GM12874 (cell line): ENCODE results near the gene PSMA5.

Experiments
- TF ChIP-seq, protein P1 (sequence below): IDR thresholded peaks from 2 replicates; pipeline ENCODE4 v1.5.1; 2011; ENCODE audit warnings: low read depth, mild to moderate bottlenecking, control low read depth, low read length, moderate library complexity; ENCODE audit not compliant: insufficient read depth

PSMA5 gene

DNA sequence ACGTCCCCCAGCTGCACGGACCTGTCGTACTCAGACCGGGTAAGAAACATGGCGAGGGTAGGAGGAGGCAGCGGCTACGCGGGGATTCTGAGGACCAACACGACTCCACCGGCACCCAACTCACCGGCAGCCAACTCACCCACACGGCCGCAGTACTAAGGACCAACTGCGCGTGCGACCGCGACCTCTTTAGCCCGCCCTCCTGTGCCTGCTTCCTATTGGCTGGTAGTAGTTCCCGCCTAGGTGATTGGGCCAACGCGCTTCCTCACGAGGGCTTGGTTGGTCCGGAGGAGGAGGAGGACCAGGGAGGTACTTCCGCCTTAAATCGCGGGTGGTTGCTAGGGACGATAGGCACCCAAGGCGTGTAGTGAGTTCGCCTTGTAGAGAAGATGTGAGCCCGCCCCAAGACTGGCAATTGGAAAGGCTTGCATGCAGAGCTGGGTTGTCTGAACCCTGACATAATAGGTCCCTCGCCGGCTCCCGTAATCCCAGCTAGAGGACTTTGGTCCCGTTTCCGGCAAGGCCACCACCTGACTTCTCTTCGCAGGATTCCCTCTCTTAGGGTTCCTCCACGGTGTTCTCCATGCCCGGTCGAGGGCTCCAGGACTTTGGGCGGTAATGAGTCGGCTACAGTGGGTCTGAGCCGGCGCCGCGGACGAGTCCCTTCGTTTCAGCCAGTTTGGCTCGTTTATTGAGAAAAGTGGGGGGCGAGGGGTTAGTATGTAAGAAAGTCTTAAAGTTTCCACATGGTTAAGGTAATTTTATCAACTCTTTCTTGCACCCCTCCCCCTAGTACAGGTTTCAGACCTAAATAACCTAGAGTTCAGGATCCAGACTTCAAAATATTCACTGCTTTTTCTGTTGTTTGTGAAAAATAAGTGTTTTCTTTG lies at the start of gene PSMA5:
Gene PSMA5, minus strand, starts transcription at position 168 of the 890 bp plus-strand sequence. Its CDS starts 118 bp downstream, at position 50.
- TF ChIP-seq, protein P1, sequence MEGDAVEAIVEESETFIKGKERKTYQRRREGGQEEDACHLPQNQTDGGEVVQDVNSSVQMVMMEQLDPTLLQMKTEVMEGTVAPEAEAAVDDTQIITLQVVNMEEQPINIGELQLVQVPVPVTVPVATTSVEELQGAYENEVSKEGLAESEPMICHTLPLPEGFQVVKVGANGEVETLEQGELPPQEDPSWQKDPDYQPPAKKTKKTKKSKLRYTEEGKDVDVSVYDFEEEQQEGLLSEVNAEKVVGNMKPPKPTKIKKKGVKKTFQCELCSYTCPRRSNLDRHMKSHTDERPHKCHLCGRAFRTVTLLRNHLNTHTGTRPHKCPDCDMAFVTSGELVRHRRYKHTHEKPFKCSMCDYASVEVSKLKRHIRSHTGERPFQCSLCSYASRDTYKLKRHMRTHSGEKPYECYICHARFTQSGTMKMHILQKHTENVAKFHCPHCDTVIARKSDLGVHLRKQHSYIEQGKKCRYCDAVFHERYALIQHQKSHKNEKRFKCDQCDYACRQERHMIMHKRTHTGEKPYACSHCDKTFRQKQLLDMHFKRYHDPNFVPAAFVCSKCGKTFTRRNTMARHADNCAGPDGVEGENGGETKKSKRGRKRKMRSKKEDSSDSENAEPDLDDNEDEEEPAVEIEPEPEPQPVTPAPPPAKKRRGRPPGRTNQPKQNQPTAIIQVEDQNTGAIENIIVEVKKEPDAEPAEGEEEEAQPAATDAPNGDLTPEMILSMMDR = no peak

DNA sequence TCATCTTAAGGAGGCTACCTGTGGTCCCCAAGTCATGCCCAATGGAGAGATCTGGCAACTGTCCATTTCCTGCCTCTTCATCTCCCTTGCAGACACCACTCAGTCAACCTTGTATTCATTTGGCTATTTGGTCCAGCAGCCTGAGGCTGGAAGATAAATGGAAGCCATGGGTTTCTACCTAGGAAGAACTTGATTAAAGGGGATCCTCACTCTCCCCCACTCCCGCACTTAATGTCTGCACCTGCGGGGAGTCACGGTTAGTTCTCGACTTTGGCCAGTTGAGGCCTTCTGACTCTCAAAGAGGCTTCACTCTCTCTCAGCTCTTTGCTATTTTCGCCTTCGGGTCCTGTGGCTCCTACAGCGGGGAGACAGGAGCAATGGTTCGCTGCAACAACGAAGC lies 49.0 kb upstream of the PSMA5 start:
- TF ChIP-seq, protein P1 = no peak

DNA sequence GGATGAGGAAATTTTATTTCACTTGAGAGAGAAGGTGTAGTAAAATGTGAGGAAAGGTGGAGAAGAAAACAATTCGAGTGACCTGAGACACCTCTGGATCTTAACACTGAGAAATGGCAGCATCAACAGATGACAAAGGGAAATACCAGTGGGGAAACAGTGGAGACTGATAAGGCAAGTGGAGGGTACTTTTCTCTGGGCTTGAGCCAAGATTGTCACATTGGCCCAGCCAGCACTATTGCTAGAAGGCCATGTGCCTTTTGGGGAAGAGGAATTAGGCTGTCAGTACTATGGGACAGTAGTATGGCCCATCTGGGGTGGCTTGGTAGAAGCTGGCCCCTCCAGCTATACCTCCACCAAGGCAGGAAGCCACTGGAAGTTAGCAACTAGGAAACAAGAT lies 48.4 kb upstream of the PSMA5 start:
- TF ChIP-seq, protein P1 = no peak

DNA sequence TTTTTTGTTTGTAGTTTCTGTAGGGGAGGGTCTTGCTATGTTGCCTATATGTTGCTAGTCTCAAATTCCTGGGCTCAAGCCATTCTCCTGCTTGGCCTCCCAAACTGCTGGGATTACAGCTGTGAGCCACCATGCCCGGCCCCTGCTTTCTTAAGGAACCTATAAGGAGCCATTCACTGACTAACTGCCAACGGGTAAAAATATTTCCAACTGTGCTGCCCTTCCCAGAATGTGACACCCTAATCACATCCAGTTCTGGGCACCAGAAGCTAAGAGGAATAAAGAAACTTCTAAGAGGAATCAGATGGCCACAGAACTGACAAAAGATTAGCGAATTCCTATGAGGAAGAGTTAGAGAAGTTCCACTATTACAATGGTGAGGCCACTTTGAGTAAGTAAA lies 46.5 kb upstream of the PSMA5 start:
- TF ChIP-seq, protein P1 = no peak

DNA sequence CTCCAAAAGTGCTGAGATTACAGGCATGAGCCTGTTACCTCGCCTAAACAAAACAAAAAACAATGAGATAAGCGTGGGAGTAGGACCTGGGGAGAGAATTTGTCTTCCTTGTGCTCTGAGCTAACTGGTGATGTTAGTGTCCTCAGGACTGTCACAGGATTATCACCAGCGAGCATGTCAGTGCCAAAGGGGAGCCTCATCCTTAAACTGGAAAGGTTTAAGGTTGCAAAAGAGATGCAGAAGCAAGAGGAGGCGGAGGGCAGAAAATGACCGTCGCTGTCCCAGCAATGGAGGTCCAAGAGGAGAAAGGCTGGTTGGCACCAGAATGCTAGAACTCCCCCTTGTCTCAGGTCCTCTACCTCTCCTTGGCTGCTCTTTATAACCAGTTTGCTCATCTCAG lies 44.0 kb upstream of the PSMA5 start:
- TF ChIP-seq, protein P1 = no peak

DNA sequence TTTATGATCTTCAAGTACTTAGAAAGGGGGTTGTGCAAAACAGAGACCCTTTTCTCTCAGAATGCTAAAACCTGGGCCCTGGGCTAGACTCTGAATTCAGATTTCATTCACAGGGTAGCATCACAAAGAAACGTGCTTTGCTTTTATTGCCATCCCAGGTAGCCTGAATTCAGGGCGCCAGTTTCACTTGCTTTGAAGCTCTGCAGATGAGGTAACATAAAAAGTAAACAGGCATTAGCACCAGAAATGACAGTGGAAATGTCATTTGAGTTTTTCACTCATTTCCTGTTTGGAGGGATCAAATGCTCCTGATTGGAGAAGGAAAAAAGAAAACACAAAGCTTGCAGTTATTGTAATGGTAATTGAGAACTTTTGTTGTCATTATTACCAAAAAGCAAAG lies 42.7 kb upstream of the PSMA5 start:
- TF ChIP-seq, protein P1 = no peak

DNA sequence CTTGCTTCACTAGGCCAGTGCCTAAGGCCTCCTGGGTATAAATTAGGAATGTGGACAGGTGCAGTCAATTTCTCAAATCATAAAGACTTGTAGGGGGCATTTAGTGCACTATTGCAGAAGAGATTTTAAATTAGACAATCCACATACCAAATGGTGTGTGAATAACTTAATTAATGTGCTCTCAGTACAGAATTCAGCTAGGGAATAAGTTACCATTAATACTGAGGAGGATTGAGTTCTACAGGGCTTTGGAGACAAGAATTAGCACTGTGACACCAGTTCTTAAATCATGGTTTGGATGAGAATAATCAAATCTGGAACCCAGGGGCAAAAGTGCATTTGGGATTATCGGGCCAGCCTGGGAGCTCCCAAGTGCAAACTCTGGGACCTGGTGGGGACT lies 41.8 kb upstream of the PSMA5 start:
- TF ChIP-seq, protein P1 = no peak
